Posterior cingulate gyrus (tissue), 11 donors: ENCODE results near the gene CELF2.
"Not testable (repeated sequence)": the region's sequence is repeated elsewhere in the genome, so short reads cannot be mapped to it uniquely, and the experiment has no call there.

Source experiments
- DNase-seq, 10 donors: peaks; one replicate each; pipeline versions ENCODE4 v3.0.0 to v3.0.0-alpha.2; 2020 to 2021; ENCODE audit warnings: mixed read lengths in 3 of 10
- intact Hi-C: fragments of 100-400 bp; cut with DNase I; formaldehyde crosslinking; loops from one replicate; pipeline ENCODE4 v1.15.1; 2023

The CELF2 gene

GRCh38 chr10:11116361-11116760 lies 98.7 kb downstream of the CELF2 start:
- intact Hi-C loops = no loop called here
- DNase-seq = no peak

- intact Hi-C loops = no loop called here
- DNase-seq = no peak
These were observed 99.1 kb downstream of the CELF2 start for GRCh38 chr10:11116817-11117216.

- DNase-seq = no peak
- intact Hi-C loops = no loop called here
These were observed 101.0 kb downstream of the CELF2 start for GRCh38 chr10:11118686-11119085.

GRCh38 chr10:11119843-11120242 lies 102.2 kb downstream of the CELF2 start:
- intact Hi-C loops = no loop called here

GRCh38 chr10:11120711-11121110 lies 103.0 kb downstream of the CELF2 start:
- DNase-seq = no peak
- intact Hi-C loops = no loop called here

More at GRCh38 chr10:11119843-11120242, 102.2 kb downstream of the CELF2 start:
- DNase-seq = no peak

- intact Hi-C loops, DNase-seq: not testable (repeated sequence)
These were observed 106.2 kb downstream of the CELF2 start for GRCh38 chr10:11123892-11124291.

- intact Hi-C loops = no loop called here
- no peak for DNase-seq
These were observed 107.3 kb downstream of the CELF2 start for GRCh38 chr10:11125004-11125403.

- DNase-seq, intact Hi-C loops: not testable (repeated sequence)
These were observed 109.3 kb downstream of the CELF2 start for GRCh38 chr10:11127017-11127416.

- intact Hi-C loops = no loop called here
- no peak for DNase-seq
These were observed 113.5 kb downstream of the CELF2 start for GRCh38 chr10:11131112-11131639.

- no peak for DNase-seq
- intact Hi-C loops = no loop called here
These were observed 116.7 kb downstream of the CELF2 start for GRCh38 chr10:11134411-11134810.

- intact Hi-C loops = no loop called here
- no peak for DNase-seq
These were observed 118.0 kb downstream of the CELF2 start for GRCh38 chr10:11135709-11136108.

GRCh38 chr10:11138314-11139033 lies 120.8 kb downstream of the CELF2 start:
- no peak for DNase-seq

GRCh38 chr10:11140963-11141362 lies 123.3 kb downstream of the CELF2 start:
- DNase-seq = no peak
- intact Hi-C loops = no loop called here

More at GRCh38 chr10:11138314-11139033, 120.8 kb downstream of the CELF2 start:
- intact Hi-C loops = no loop called here

GRCh38 chr10:11141571-11142091 lies 124.0 kb downstream of the CELF2 start:
- intact Hi-C loops = no loop called here
- no peak for DNase-seq

GRCh38 chr10:11142777-11143176 lies 125.1 kb downstream of the CELF2 start:
- intact Hi-C loops = no loop called here
- no peak for DNase-seq

- DNase-seq = no peak
- intact Hi-C loops = no loop called here
These were observed 125.6 kb downstream of the CELF2 start for GRCh38 chr10:11143242-11143641.

GRCh38 chr10:11144626-11145494 lies 127.2 kb downstream of the CELF2 start:
- DNase-seq = no peak
- intact Hi-C loops = no loop called here

GRCh38 chr10:11145495-11145855 lies 127.8 kb downstream of the CELF2 start:
- DNase-seq = peak in 1 of 10 donors; percentile 76
- intact Hi-C loops = no loop called here

GRCh38 chr10:11146402-11147171 lies 128.9 kb downstream of the CELF2 start:
- intact Hi-C loops = no loop called here
- no peak for DNase-seq

GRCh38 chr10:11147722-11148121 lies 130.1 kb downstream of the CELF2 start:
- intact Hi-C loops = no loop called here
- peak in 1 of 10 donors; percentile 75 for DNase-seq
